KBM-7 (cell line): Measurements from ENCODE around the gene TOLLIP.
"Not testable (repeated sequence)": the region's sequence is repeated elsewhere in the genome, so short reads cannot be mapped to it uniquely, and the experiment has no call there.

Source experiments
- DNase-seq: peaks from one replicate; pipeline ENCODE4 v3.0.0-alpha.2; 2015
- in situ Hi-C: fragments of 300-500 bp; cut with MboI; formaldehyde crosslinking; loops from 2 replicates; pipeline ENCODE4 v1.14.3; 2020; ENCODE audit warnings: low sequenced_read_pairs, low pct_unique_long_range_greater_than_20kb, mixed read lengths

TOLLIP gene

GRCh38 chr11:1309498-1310317 lies at the start of gene TOLLIP:
TSS of gene TOLLIP (minus strand) at chr11:1309632. CDS start at chr11:1309498, 134 bp downstream.
- in situ Hi-C loops, result no loop called here
- peak; percentile 86 for DNase-seq

DNA sequence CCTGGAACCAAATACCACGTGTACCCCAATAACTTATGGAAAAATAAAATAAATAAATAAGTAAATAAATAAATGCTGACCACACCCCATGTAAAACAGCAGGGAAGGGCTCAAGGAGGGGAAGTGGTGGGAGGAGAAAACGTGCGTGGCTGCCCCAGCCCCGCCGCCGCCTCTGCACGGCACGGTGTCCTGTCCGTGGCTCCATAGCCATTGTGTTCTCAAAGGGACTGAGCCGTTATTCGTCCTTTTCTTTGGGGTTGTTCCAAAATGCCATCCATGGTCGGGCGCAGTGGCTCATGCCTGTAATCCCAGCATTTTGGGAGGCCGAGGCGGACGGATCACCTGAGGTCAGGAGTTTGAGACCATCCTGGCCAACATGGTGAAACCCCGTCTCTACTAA lies 49.5 kb upstream of the TOLLIP start:
- in situ Hi-C loops, DNase-seq: not testable (repeated sequence)

- in situ Hi-C loops, result no loop called here
Measured at GRCh38 chr11:1358286-1358685, 48.9 kb upstream of the TOLLIP start.

GRCh38 chr11:1356478-1356960 lies 47.1 kb upstream of the TOLLIP start:
- DNase-seq, result no peak
- in situ Hi-C loops, result no loop called here

More at GRCh38 chr11:1358286-1358685, 48.9 kb upstream of the TOLLIP start:
- DNase-seq, result no peak

DNA sequence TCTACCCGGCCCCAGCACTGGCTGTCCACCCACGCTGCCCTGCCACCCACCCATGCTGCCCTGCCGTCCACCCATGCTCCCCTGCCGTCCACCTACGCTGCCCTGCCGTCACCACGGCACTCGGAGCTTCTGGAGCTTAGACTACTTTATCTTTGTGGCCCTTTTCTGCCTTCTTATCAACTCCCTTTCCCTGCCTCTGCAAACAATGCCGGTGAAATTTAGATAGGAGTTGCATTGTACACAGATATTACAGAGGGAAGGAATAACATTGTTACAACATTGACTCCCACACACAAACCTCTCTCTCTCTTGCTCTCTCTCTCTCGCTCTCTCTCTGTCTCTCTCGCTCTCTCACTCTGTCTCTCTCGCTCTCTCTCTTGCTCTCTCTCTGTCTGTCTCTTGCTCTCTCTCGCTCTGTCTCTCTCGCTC lies 46.6 kb upstream of the TOLLIP start:
- no peak for DNase-seq
- in situ Hi-C loops, result no loop called here

- in situ Hi-C loops, result no loop called here
- DNase-seq, result no peak
Measured at GRCh38 chr11:1354125-1354938, 44.9 kb upstream of the TOLLIP start.

GRCh38 chr11:1353383-1354124 lies 44.1 kb upstream of the TOLLIP start:
- DNase-seq, result no peak
- in situ Hi-C loops, result no loop called here

GRCh38 chr11:1352696-1353382 lies 43.4 kb upstream of the TOLLIP start:
- DNase-seq, result no peak
- in situ Hi-C loops, result no loop called here

DNA sequence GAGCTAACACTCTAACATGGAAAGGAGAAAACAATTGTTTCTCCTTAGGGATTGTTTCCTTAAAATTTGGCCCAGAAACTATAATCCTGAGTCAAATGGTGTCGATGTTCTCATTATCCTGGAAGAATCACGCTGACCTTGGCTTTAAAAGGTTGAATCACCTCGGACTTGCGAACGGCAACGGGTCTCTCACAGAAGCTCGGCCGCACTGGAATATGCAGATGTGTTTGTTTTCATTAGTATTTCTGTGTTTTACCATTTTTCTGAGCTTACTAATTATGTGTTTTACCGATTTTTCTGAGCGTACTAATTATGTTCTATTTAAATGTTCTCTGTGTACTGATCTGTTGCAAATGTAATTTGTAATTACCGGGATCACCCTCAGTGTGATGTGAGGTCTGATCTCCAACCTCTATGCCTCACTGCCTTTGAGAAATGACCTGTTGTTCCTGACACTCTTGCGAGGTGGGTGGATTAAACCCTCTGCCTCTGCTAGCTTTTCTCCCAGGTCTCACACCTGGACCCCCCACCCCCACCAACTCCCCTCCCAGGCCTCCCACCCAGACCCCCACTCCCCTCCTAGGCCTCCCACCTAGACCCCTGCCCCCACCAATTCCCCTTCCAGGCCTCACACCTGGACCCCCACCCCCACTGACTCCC lies 42.0 kb upstream of the TOLLIP start:
- no peak for DNase-seq
- in situ Hi-C loops, result no loop called here

GRCh38 chr11:1350086-1350725 lies 40.8 kb upstream of the TOLLIP start:
- in situ Hi-C loops, result no loop called here
- no peak for DNase-seq

DNA sequence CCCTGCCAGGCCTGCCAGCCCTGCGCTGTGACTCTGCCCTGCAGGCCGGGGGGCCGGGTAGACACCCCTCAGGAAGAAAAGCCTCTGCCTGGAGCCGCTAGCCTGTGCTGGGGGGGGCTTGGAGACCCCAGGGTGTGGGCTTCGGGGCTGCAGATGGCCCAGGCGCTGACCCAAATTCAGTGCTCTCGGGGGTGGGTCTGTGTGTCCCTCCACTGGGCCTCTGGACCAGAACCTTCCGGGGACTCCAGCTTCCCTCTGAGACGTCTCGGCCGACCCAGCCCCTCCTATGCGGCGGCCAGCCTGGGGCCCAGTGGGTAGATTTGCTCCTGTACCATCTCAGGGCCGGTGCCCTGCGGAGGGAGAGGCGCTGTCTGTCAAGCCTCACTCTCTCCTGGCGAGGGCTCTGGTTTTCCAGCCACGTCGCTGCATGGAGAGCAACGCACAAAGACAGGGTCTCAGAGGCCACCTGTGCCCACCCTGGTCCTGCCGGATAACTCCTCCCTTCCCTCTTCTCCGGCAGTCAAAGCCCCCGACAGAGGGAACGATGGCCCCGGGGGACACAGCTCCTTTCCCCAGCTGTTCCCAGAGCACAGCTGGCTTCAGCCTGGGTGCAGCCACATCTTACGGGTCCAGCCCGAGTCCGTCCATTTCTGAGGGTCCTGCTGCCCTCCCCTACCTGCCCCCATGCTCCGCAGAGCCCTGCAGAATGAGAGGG lies 40.1 kb upstream of the TOLLIP start:
- DNase-seq, result no peak
- in situ Hi-C loops, result no loop called here

GRCh38 chr11:1348796-1349326 lies 39.4 kb upstream of the TOLLIP start:
- no peak for DNase-seq
- in situ Hi-C loops, result no loop called here

GRCh38 chr11:1348146-1348795 lies 38.8 kb upstream of the TOLLIP start:
- in situ Hi-C loops, result no loop called here
- no peak for DNase-seq

DNA sequence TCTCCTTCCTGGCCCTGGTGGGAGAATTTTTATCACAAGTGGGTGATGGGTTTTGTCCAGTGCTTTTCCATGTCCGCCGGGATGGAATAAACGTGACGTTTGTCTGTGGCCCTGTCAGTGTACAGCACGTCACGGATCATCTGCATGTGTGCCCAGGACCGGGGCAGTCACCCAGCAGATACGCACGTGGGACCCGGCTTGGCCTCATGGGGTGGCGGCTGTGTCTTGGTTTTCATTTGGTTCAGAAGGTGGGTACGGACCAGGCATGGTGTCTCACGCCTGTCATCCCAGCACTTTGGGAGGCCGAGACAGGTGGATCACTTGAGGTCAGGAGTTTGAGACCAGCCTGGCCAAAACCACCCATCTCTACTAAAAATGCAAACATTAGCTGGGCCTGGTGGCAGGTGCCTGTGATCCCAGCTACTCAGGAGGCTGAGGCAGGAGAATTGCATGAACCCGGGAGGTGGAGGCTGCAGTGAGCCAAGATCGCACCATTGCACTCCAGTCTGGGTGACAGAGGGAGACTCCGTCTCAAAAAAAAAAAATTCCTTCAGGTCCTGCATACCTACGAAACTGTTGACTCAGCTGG lies 38.1 kb upstream of the TOLLIP start:
- DNase-seq, in situ Hi-C loops: not testable (repeated sequence)

- no peak for DNase-seq
- in situ Hi-C loops, result no loop called here
Measured at GRCh38 chr11:1346669-1347390, 37.4 kb upstream of the TOLLIP start.
